Activated T-cell treated with anti-CD3 and anti-CD28 coated beads, Interleukin-2, amount 50 U/mL, for 72 hours (primary cell): Measurements from ENCODE around the gene TP73. TPM values are rescaled to one million over a fixed set of nuclear protein-coding genes. Genes with fewer than 3 reads are reported as not detected.

ENCODE experiments used
- ATAC-seq, 2 donors: fragments of 150-1000 bp; cut with Tn5 transposase; replicated peaks in 1 of 2; 2 replicates each; pipeline ENCODE4 v1.10.0; 2021; ENCODE audit warnings: moderate library complexity in 2 of 2, mild to moderate bottlenecking in 1 of 2
- DNase-seq, 2 donors: peaks; one replicate each; pipeline ENCODE4 v3.0.0; 2021 to 2022; ENCODE audit warnings: mixed read lengths in 1 of 2
- H3K27ac Mint-ChIP-seq: one replicate; pipeline ENCODE4 v1.8.0; 2022; ENCODE audit warnings: mild to moderate bottlenecking, moderate library complexity, mixed read lengths
- H3K27me3 Mint-ChIP-seq: one replicate; pipeline ENCODE4 v1.8.0; 2022; ENCODE audit warnings: low read depth, mixed read lengths
- H3K36me3 Mint-ChIP-seq, 2 donors: one replicate each; pipeline ENCODE4 v1.8.0; 2022; ENCODE audit warnings: mixed read lengths in 2 of 2, mild to moderate bottlenecking in 1 of 2; ENCODE audit not compliant: insufficient read depth in 2 of 2
- H3K4me1 Mint-ChIP-seq: one replicate; pipeline ENCODE4 v1.8.0; 2022; ENCODE audit warnings: low read depth, mixed read lengths
- H3K4me3 Mint-ChIP-seq, 2 donors: one replicate each; pipeline ENCODE4 v1.8.0; 2022; ENCODE audit warnings: mild to moderate bottlenecking in 2 of 2, mixed read lengths in 2 of 2, moderate library complexity in 2 of 2
- H3K9me3 Mint-ChIP-seq, 2 donors: one replicate each; pipeline ENCODE4 v1.8.0; 2022; ENCODE audit warnings: mixed read lengths in 2 of 2
- total RNA-seq, 2 donors: library from RNA; stranded (reverse); gene quantifications; one replicate each; pipeline ENCODE4 v1.2.3, GENCODE V29; 2022

TP73 gene
- 1 to 10 TPM in 1 of 2 donors, under 1 TPM in 1; 0.65 to 1.3 TPM for total RNA-seq

GRCh38 chr1:3651930-3652547, at the start of gene TP73:
Gene TP73 (plus strand): TSS chr1:3652516. CDS start chr1:3682366, 29,850 bp downstream.
- peak; percentile 16 to 25 for DNase-seq
- Mint-ChIP-seq H3K27ac (no peak within 1 kb of the TSS), H3K4me1 (peaks cover 30% of the 10 kb centered on the region), H3K9me3 (no peaks in the 10 kb centered on the region), H3K36me3 (no peaks in the 10 kb centered on the region), H3K27me3 (peaks cover 32% of the 10 kb centered on the region), H3K4me3 (peak within 1 kb of the TSS; percentile 65 to 68)
- no peak for ATAC-seq

- no peak for ATAC-seq
- DNase-seq = no peak
- H3K4me1 Mint-ChIP-seq = peaks cover 6% of the 10 kb centered on the region
- H3K27me3 Mint-ChIP-seq = no peaks in the 10 kb centered on the region
- no peak overlapping the region for H3K4me3 Mint-ChIP-seq
- H3K9me3 Mint-ChIP-seq = no peaks in the 10 kb centered on the region
- no peak overlapping the region for H3K27ac Mint-ChIP-seq
- H3K36me3 Mint-ChIP-seq = no peaks in the 10 kb centered on the region
These were observed 49.2 kb upstream of the TP73 start for GRCh38 chr1:3603156-3603555.

DNA sequence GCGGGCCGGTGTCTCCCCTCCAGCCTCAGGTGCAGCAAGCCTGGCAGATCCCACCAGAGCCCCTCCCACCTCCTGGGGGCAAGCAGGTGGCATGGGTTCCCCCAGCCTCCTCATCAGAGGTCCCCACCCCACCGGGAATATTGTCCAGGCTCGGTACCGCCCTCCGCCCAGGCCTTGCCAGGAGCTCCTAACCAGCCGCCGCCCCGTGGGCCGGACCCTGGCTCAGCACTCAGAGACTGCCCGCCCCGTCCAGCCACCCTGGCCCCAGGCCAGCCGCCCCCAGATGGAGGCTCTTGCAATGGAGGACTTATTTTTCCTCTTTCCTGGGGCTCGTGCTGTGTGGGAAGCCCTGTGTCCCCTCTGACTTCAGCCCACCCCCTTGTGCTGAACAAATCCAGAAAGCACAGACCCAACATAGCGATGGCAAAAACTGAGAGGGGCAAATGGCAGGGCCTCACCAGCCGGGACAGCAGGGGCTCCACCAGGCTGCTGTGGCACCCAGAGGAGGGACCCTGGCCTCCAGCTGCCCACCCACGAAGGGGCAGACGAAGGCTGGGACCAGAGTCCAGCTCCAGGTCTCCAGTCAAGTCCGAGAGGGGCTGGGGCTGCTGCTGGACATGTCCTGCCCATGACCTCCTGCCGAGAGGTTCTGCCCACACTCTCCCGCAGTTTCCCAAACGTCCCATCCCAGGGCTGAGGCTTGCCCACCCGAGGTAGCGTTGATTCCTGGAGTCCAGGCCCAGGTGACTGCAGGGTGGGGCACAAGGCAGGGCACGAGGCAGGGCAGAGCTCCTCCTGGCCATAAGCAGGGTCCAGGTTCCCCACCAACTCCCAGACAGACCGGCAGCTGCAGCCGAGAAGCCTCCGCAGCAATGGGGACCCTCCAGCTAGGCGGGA, 48.5 kb upstream of the TP73 start:
- no peak for DNase-seq
- Mint-ChIP-seq H3K27me3 (no peaks in the 10 kb centered on the region), H3K4me1 (peaks cover 4% of the 10 kb centered on the region), H3K4me3 (no peak overlapping the region), H3K27ac (no peak overlapping the region), H3K9me3 (no peaks in the 10 kb centered on the region), H3K36me3 (no peaks in the 10 kb centered on the region)
- no peak for ATAC-seq

GRCh38 chr1:3604468-3604974, 47.8 kb upstream of the TP73 start:
- Mint-ChIP-seq H3K27me3 (peaks cover 5% of the 10 kb centered on the region), H3K4me1 (no peaks in the 10 kb centered on the region), H3K9me3 (no peaks in the 10 kb centered on the region), H3K36me3 (no peaks in the 10 kb centered on the region), H3K4me3 (no peak overlapping the region), H3K27ac (no peak overlapping the region)
- ATAC-seq (no peak), DNase-seq (no peak)

- peaks cover 6% of the 10 kb centered on the region for H3K27me3 Mint-ChIP-seq
- no peak for ATAC-seq
- H3K9me3 Mint-ChIP-seq = no peaks in the 10 kb centered on the region
- no peaks in the 10 kb centered on the region for H3K4me1 Mint-ChIP-seq
- no peaks in the 10 kb centered on the region for H3K36me3 Mint-ChIP-seq
- H3K4me3 Mint-ChIP-seq = no peak overlapping the region
- no peak for DNase-seq
- H3K27ac Mint-ChIP-seq = no peak overlapping the region
These were observed 47.1 kb upstream of the TP73 start for GRCh38 chr1:3604997-3605823.

DNA sequence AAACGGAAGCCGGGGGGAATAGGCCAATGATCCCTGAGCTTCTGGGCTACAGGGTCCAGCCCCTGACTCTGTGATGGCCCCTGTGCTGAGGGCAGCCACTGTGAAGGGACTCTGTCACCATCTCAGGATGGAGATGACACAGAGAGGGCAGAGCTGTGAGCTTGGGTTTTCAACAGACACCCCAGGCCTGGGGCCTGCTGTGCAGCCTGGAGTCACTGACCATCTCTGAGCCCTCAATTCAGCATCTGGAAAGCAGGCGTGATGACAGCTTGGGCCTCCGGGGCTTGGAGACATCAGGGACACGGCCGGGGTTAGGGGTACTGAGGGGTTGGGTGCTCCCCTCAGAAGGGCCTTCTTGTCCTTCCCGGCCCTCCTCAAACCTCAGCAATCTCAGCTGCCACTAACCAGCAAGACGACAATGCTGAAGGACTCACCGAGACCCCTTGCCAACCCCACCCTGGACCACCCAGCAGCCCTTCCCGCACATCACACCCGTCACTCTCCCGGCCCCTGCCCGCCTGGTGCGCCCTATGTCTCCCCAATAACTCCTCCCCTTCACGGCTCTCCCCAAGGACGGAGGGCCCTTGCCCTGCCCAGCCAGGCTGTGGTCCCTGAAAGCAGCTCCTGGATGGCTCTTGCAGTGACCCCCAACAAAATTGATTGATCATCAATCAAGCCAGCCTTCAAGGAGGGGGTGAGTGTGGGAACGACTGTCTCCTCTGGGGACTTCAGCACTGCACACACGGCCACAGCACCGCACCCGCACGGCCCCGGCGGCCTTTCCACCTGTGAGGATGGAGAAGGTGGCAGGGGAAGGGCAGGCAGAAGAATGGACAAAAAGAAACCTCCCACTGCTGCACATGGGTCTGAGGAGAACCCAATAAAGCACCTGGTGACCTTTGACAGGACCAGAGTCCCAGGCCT, 45.3 kb upstream of the TP73 start:
- Mint-ChIP-seq H3K36me3 (no peaks in the 10 kb centered on the region), H3K27me3 (peaks cover 11% of the 10 kb centered on the region)
- ATAC-seq = no peak

DNA sequence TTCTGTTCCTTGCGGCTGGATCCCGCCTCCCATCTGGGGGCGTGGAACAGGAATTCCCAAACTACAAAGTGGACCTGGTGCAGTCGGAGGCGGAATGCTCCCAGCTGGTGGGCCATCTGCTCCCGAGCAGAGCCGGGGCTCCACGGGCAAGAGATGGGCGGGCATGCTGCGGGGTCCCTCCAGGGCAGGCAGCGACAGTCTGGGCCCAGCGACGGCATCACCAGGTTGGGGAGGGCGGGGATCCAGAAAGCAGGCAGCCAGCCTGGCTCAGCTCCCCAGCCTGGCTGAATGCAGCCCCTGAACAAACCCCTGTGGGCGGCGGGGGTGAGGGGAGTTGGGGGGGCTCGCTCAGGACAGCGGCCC, 44.6 kb upstream of the TP73 start:
- DNase-seq (no peak), ATAC-seq (no peak)
- H3K4me3 Mint-ChIP-seq = no peak overlapping the region
- no peak overlapping the region for H3K27ac Mint-ChIP-seq
- H3K9me3 Mint-ChIP-seq = no peaks in the 10 kb centered on the region
- peaks cover 4% of the 10 kb centered on the region for H3K4me1 Mint-ChIP-seq
- H3K36me3 Mint-ChIP-seq = no peaks in the 10 kb centered on the region
- H3K27me3 Mint-ChIP-seq = peaks cover 11% of the 10 kb centered on the region

More for the DNA sequence above, 45.3 kb upstream of the TP73 start:
- Mint-ChIP-seq H3K4me3 (no peak overlapping the region), H3K4me1 (peaks cover 4% of the 10 kb centered on the region), H3K9me3 (no peaks in the 10 kb centered on the region), H3K27ac (no peak overlapping the region)
- DNase-seq = no peak

DNA sequence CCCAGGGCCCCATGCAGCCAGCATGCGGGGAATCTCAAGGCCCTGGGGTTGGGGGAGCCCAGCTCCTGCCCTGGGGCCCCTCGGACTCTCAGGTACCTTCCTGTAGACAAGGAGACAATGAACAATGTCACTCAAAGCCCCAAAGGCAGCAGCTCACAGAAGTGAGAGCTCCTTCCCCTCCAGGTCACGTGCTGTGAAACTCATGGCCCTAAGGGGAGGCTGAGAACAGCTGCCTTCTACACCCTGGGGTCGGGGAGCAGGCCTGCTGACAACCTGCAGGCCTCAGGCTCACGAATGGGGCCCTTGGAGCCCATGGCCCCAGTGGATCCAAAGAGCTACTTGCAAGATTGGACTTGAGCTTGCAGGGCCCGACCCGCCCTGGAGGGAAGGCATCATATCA, 44.2 kb upstream of the TP73 start:
- Mint-ChIP-seq H3K27ac (no peak overlapping the region), H3K4me1 (peaks cover 4% of the 10 kb centered on the region), H3K27me3 (peaks cover 11% of the 10 kb centered on the region), H3K36me3 (no peaks in the 10 kb centered on the region), H3K4me3 (no peak overlapping the region), H3K9me3 (no peaks in the 10 kb centered on the region)
- ATAC-seq (no peak), DNase-seq (no peak)

- Mint-ChIP-seq H3K9me3 (no peaks in the 10 kb centered on the region), H3K27ac (no peak overlapping the region), H3K4me3 (no peak overlapping the region), H3K4me1 (peaks cover 4% of the 10 kb centered on the region), H3K27me3 (peaks cover 16% of the 10 kb centered on the region), H3K36me3 (no peaks in the 10 kb centered on the region)
- DNase-seq (no peak), ATAC-seq (no peak)
These were observed 43.1 kb upstream of the TP73 start for GRCh38 chr1:3609016-3609768.

- H3K36me3 Mint-ChIP-seq = no peaks in the 10 kb centered on the region
- H3K4me1 Mint-ChIP-seq = peaks cover 4% of the 10 kb centered on the region
- no peak for DNase-seq
- no peak overlapping the region for H3K4me3 Mint-ChIP-seq
- H3K27me3 Mint-ChIP-seq = peaks cover 16% of the 10 kb centered on the region
- no peaks in the 10 kb centered on the region for H3K9me3 Mint-ChIP-seq
- ATAC-seq = no peak
- H3K27ac Mint-ChIP-seq = no peak overlapping the region
These were observed 42.4 kb upstream of the TP73 start for GRCh38 chr1:3609769-3610526.

DNA sequence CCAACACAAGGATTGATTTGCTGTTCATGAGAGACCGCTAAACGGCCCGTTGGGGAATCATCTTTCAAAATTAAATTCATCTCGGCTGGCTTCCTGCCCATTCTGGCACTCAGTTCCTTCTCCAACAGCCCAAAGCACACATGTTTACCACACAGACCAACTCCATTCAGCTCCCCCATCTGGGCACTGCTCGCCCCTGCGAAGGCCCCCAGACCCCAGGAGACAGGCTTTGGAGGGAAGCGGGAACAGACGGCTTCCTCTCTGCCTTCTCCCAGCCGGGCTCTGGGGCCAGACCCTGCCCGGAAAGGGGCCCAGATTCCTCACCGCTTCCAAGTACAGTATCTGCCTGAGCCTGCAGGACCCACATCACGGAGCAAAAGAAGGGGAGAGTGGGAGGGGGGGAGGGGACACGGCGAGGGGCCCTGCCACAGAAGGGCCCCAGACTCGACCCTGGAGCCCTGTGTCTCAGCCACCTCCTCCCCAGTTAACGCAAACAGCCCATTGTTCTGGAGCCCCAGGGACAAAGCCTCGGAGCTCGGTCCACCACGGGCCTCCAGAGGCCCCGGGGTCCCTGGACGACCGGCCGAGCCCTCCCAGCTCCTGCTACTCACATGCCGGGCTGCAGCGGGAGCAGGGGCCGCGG, 41.7 kb upstream of the TP73 start:
- H3K9me3 Mint-ChIP-seq = no peaks in the 10 kb centered on the region
- peaks cover 4% of the 10 kb centered on the region for H3K4me1 Mint-ChIP-seq
- DNase-seq = no peak
- peaks cover 16% of the 10 kb centered on the region for H3K27me3 Mint-ChIP-seq
- H3K36me3 Mint-ChIP-seq = no peaks in the 10 kb centered on the region
- ATAC-seq = peak in 1 of 2 donors; percentile 9
- H3K27ac Mint-ChIP-seq = no peak overlapping the region
- peak overlapping the region; percentile 58 to 59 for H3K4me3 Mint-ChIP-seq
